Retinal pigment epithelial cell (primary cell): ENCODE data around the gene TRAPPC3.

Source experiments
- DNase-seq: peaks from one replicate; pipeline ENCODE4 v3.0.0-alpha.2; 2010; ENCODE audit warnings: low read depth
- H3K4me3 ChIP-seq: 2 replicates; pipeline ENCODE4 v1.5.1; 2011; ENCODE audit warnings: mild to moderate bottlenecking, low read length, control low read depth, moderate library complexity
- TF ChIP-seq, protein P1 (sequence below): conservative IDR thresholded peaks from 2 replicates; pipeline ENCODE4 v1.5.1; 2011; ENCODE audit warnings: low read depth, low read length, control low read depth, inconsistent platforms

The TRAPPC3 gene

DNA sequence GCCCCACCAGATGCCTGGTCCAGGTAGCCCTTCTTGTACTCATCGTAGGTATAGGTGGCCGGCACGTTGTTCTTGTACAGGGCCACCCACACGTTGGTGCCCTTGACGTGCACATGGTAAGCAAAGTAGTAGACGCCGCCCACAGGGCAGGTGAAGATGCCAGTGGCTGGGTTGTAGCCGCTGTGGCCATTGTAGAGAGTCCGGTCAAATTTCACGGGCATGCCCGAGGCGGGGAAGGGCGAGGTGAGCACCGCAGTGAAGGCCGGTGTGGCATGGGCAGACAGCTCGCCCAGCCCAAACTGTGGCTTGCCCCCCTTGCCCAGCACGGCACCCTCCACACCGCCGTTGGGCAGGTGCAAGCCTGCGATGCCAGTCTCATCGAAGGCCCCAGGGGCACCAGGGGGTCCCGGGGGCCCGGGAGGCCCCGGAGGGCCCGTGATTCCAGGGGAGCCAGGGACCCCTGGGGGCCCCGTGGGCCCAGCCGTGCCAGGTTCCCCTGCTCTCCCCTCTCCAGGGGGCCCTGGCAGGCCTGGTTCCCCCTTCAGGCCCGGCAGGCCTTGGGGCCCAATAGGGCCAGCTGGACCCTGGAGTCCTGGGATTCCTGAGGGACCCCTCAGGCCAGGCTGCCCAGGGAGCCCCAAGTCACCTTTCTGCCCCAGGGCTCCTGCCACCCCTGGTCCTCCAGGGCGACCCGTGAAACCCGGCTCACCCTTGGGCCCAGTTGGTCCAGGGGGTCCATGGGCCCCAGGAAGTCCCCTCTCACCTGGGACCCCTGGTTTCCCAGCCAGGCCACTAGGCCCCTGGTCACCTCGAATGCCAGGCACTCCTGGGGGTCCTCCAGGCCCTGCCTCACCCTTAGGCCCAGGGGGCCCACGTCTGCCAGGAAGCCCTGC lies 51.3 kb downstream of the TRAPPC3 start:
- H3K4me3 ChIP-seq = no peak overlapping the region
- no peak for DNase-seq
- TF ChIP-seq, protein P1, sequence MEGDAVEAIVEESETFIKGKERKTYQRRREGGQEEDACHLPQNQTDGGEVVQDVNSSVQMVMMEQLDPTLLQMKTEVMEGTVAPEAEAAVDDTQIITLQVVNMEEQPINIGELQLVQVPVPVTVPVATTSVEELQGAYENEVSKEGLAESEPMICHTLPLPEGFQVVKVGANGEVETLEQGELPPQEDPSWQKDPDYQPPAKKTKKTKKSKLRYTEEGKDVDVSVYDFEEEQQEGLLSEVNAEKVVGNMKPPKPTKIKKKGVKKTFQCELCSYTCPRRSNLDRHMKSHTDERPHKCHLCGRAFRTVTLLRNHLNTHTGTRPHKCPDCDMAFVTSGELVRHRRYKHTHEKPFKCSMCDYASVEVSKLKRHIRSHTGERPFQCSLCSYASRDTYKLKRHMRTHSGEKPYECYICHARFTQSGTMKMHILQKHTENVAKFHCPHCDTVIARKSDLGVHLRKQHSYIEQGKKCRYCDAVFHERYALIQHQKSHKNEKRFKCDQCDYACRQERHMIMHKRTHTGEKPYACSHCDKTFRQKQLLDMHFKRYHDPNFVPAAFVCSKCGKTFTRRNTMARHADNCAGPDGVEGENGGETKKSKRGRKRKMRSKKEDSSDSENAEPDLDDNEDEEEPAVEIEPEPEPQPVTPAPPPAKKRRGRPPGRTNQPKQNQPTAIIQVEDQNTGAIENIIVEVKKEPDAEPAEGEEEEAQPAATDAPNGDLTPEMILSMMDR = no peak

DNA sequence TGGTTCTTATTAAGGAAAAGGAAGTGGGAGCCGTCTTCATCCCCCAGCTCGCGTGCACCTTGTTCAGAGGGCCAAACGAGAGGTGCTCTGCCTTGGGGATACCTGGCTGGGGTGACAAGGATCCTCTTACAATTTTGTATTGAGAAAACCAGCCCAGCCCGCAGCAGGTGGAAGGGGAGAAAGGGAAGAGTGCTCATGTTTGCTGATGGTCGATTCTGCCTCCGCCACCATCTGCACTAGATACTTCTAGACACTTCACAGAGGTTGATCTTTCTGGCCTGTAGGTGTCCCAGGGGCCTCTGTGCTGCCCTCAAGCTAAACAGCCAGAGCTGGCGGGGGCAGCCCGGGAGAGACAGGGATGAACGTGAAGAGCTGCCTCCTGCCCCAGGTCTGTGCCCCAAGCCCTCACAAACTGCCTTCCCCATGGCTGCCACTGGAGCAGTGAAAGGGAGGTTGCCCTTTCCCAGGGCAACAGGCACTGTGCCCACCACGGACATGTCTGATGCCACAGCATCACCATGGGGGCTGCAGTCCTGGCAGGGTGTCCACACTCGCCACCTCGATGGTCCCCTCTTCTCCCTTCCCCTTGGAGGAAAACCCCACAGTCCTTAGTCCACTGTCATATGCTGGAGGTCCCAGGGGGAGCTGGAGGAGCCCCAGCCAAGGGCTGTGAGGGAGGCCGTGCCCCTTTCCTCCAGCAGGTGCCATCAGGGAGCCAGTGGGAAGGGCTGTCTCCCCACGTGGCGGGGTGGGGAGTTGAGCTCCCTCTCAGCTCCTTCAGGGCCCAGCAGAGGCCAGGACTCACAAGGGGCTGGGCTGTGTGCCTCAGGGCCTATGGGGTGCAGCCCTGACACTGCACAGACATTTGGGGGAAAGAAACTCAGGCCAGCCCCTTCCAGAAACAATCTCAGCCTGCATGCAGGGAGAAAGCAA lies 52.5 kb downstream of the TRAPPC3 start:
- TF ChIP-seq, protein P1 = peak; percentile 54
- DNase-seq = no peak
- no peak overlapping the region for H3K4me3 ChIP-seq

DNA sequence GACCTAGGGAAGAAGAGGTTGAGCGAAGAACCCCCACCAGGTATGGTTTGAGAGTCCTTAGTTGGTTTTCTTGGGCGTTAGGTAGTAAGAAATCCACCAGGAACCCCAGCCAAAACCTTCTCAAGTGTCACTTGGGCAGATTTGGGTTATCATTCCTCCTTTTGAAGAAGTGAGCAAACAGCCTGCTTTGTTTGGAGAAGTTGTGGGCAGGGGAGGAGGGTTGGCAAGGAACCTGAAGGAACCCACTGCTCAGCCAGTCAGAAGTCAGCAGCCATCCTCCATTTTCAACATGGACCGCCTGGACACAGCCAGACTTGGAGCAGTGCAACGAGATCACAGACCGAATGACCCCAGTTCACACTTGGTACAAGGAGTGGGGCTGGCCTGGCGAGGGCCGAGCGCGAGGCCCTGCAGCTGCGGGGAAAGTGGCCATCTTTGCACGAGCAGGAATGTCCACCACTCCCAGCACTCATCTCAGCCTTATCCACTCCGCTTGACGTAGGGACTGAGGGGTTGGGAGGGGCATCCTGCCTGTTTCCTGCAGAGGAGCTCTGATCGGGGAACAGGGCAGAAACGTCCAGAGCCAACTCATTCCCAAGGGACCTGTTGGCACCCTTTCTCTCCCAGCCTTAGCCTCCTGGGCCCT lies 53.4 kb downstream of the TRAPPC3 start:
- DNase-seq = no peak
- H3K4me3 ChIP-seq = no peak overlapping the region
- TF ChIP-seq, protein P1 = no peak

DNA sequence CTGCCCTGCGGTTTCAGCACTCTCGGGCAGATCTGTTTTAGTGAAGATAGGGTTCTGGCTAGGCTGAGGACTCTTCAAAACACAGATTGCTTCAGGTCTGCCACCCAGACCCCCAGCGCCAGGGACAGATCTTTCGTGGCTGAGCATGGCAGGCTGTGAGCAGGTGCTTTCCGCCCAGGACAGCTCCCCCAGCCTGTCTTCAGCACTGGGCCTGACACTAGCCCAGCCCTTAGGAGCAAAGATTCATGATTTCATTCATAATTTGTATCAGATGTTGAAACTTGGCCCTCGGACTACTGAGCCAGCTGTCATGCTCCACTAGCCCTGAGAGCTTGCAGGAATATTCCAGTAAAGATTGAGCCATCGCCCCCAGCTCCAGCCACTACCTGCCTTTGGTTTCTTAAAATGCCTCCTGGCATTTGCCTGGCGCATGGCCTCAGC lies 54.6 kb downstream of the TRAPPC3 start:
- no peak for DNase-seq
- H3K4me3 ChIP-seq = no peak overlapping the region
- TF ChIP-seq, protein P1 = no peak

DNA sequence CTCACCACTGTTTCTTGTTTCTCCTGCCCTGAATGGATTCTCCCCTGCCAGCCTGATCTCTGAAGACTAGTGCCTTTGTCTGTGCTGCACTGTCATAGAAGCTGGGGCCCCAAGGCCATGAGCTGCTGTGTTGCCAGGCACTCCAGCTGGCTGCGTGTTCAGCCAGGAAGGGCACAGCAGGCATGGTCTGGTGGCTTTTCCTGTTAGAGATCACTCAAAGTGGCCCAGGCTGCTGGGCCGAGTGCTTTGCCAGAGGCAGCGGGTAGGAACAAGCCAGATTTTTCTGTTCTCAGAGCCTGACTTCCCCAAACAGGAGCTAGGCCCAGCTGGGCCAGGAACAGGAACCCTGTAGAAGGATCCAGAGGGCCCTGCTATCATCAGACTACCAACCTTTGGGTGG lies 55.4 kb downstream of the TRAPPC3 start:
- TF ChIP-seq, protein P1 = no peak
- H3K4me3 ChIP-seq = no peak overlapping the region
- DNase-seq = no peak

DNA sequence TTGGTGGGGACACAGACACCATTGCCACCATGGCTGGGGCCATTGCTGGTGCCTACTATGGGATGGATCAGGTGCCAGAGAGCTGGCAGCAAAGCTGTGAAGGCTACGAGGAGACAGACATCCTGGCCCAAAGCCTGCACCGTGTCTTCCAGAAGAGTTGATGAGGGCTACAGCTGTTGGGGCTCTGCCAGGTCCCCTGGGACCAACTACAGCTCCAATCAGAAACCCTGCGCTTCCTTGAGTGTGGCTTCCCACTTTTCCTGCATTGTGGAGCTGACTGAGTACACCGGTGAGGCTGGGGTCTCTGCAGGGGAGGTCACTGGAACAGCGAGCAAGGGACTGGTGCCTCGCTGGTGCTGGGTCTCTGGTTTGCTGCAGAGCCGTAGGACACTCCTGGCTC lies 56.1 kb downstream of the TRAPPC3 start:
- H3K4me3 ChIP-seq = no peak overlapping the region
- TF ChIP-seq, protein P1 = no peak
- DNase-seq = no peak
